PFSK-1 (cell line): ENCODE data around the gene PRR22.

ENCODE experiments used
- POLR2AphosphoS5 ChIP-seq: IDR thresholded peaks from 2 replicates; pipeline ENCODE4 v1.6.1; 2012; ENCODE audit warnings: low read depth, mild to moderate bottlenecking, control low read depth, low read length, moderate library complexity
- TF ChIP-seq, protein P1 (sequence below), 2 experiments: IDR thresholded peaks; 2 replicates each; pipeline versions ENCODE4 v1.6.1 to v1.8.0; 2011 to 2012; ENCODE audit warnings: low read depth in 2 of 2, low read length in 2 of 2, control low read depth in 1 of 2, inconsistent platforms in 1 of 2, mild to moderate bottlenecking in 1 of 2, moderate library complexity in 1 of 2; ENCODE audit not compliant: insufficient read depth in 1 of 2

DNA sequence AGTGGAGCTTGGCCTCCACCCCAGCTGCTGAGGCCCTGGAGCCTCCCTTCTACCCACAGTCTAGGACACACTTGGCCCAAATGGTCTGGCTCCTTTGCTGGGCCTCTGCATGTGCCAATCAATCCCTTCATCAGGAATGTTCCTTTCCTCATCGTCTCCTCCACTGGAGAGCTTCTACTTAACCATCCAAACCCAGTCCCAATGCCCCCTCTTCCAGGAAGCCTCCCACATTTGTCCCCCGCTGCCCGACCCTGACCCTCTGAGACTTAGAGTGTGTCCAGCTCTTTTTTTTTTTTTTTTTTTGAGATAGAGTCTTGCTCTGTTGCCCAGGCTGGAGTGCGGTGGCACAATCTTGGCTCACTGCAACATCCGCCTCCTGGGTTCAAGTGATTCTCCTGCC, 3.9 kb upstream of the PRR22 start:
- TF ChIP-seq, protein P1, sequence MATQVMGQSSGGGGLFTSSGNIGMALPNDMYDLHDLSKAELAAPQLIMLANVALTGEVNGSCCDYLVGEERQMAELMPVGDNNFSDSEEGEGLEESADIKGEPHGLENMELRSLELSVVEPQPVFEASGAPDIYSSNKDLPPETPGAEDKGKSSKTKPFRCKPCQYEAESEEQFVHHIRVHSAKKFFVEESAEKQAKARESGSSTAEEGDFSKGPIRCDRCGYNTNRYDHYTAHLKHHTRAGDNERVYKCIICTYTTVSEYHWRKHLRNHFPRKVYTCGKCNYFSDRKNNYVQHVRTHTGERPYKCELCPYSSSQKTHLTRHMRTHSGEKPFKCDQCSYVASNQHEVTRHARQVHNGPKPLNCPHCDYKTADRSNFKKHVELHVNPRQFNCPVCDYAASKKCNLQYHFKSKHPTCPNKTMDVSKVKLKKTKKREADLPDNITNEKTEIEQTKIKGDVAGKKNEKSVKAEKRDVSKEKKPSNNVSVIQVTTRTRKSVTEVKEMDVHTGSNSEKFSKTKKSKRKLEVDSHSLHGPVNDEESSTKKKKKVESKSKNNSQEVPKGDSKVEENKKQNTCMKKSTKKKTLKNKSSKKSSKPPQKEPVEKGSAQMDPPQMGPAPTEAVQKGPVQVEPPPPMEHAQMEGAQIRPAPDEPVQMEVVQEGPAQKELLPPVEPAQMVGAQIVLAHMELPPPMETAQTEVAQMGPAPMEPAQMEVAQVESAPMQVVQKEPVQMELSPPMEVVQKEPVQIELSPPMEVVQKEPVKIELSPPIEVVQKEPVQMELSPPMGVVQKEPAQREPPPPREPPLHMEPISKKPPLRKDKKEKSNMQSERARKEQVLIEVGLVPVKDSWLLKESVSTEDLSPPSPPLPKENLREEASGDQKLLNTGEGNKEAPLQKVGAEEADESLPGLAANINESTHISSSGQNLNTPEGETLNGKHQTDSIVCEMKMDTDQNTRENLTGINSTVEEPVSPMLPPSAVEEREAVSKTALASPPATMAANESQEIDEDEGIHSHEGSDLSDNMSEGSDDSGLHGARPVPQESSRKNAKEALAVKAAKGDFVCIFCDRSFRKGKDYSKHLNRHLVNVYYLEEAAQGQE (IDR thresholded peaks at IDR 0.05; ENCODE audit: insufficient read depth in 1 of 2, low read depth in 2 of 2, low read length in 2 of 2): no peak
- no peak for TF ChIP-seq POLR2AphosphoS5
